Liver (tissue), 3 donors: ENCODE measurements around the gene SLC44A3.

Source experiments
- ATF3 ChIP-seq: IDR thresholded peaks from 2 replicates; pipeline ENCODE4 v1.6.1; 2016; ENCODE audit warnings: antibody characterized with exemption
- CTCF ChIP-seq: fragments of 150-350 bp; IDR thresholded peaks from 2 replicates; pipeline ENCODE4 v1.5.1; 2017; ENCODE audit warnings: improper control_type of control experiment, low read depth, low read length; ENCODE audit not compliant: missing input control
- EGR1 ChIP-seq, 2 donors: IDR thresholded peaks; 2 replicates each; pipeline ENCODE4 v1.6.1; 2016 to 2018; ENCODE audit warnings: antibody characterized with exemption in 2 of 2, low read depth in 2 of 2
- MAX ChIP-seq: IDR thresholded peaks from 2 replicates; pipeline ENCODE4 v1.6.1; 2016; ENCODE audit warnings: antibody characterized with exemption
- NR2F2 ChIP-seq: IDR thresholded peaks from 2 replicates; pipeline ENCODE4 v1.6.1; 2016; ENCODE audit warnings: antibody characterized with exemption
- RAD21 ChIP-seq, 2 donors: IDR thresholded peaks; 2 replicates each; pipeline ENCODE4 v1.6.1; 2016; ENCODE audit warnings: antibody characterized with exemption in 2 of 2, mild to moderate bottlenecking in 2 of 2
- REST ChIP-seq: IDR thresholded peaks from 2 replicates; pipeline ENCODE4 v1.6.1; 2016; ENCODE audit warnings: antibody characterized with exemption, mild to moderate bottlenecking
- RXRA ChIP-seq, 2 donors: IDR thresholded peaks; 2 replicates each; pipeline ENCODE4 v1.6.1; 2017 to 2018; ENCODE audit warnings: antibody characterized with exemption in 2 of 2, mild to moderate bottlenecking in 1 of 2
- SP1 ChIP-seq: IDR thresholded peaks from 2 replicates; pipeline ENCODE4 v1.6.1; 2018; ENCODE audit warnings: antibody characterized with exemption, mild to moderate bottlenecking
- TAF1 ChIP-seq: conservative IDR thresholded peaks from 2 replicates; pipeline ENCODE4 v1.6.1; 2016; ENCODE audit warnings: antibody characterized with exemption, mild to moderate bottlenecking
- ZBTB33 ChIP-seq: IDR thresholded peaks from 2 replicates; pipeline ENCODE4 v1.6.1; 2016; ENCODE audit warnings: antibody characterized with exemption
- donor health status: healthy.
- donor health status: healthy.

- TF ChIP-seq RAD21 (IDR thresholded peaks at IDR 0.05) = no peak
- TF ChIP-seq CTCF = no peak
- no peak for TF ChIP-seq REST
- no peak for TF ChIP-seq TAF1
- no peak for TF ChIP-seq RXRA (IDR thresholded peaks at IDR 0.05)
- TF ChIP-seq ZBTB33 = no peak
- no peak for TF ChIP-seq NR2F2
- no peak for TF ChIP-seq ATF3
- TF ChIP-seq MAX = no peak
- no peak for TF ChIP-seq SP1
- no peak for TF ChIP-seq EGR1 (IDR thresholded peaks at IDR 0.05; ENCODE audit: low read depth in 2 of 2)
Observed at GRCh38 chr1:94871031-94871430, 50.9 kb downstream of the SLC44A3 start.
